Retinal pigment epithelial cell (primary cell): Measurements from ENCODE around the gene UQCRFS1.
"Not testable (repeated sequence)": the region's sequence is repeated elsewhere in the genome, so short reads cannot be mapped to it uniquely, and the experiment has no call there.

Experiments
- DNase-seq: peaks from one replicate; pipeline ENCODE4 v3.0.0-alpha.2; 2010; ENCODE audit warnings: low read depth
- H3K4me3 ChIP-seq: 2 replicates; pipeline ENCODE4 v1.5.1; 2011; ENCODE audit warnings: mild to moderate bottlenecking, low read length, control low read depth, moderate library complexity
- TF ChIP-seq, protein P1 (sequence below): conservative IDR thresholded peaks from 2 replicates; pipeline ENCODE4 v1.5.1; 2011; ENCODE audit warnings: low read depth, low read length, control low read depth, inconsistent platforms

Gene UQCRFS1

DNA sequence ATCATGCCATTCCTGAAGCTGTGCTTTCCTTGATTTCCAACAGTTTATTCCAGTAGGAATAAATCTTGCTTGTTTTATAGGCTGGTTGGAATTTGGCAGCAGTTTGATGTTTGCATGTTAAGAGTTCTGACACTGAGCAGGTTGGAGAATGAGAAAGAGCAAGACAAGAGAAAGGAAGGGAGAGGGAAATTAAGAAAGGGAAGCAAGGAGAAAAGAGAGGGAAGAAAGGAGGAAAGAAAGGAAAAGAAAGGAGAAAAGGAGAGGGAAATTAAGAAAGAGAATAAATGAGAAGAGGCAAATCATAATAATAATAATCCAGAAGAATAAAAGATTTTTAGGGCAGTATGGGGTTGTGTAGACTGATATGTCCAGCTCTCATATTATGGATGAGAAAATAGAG lies 28.4 kb upstream of the UQCRFS1 start:
- TF ChIP-seq, protein P1, sequence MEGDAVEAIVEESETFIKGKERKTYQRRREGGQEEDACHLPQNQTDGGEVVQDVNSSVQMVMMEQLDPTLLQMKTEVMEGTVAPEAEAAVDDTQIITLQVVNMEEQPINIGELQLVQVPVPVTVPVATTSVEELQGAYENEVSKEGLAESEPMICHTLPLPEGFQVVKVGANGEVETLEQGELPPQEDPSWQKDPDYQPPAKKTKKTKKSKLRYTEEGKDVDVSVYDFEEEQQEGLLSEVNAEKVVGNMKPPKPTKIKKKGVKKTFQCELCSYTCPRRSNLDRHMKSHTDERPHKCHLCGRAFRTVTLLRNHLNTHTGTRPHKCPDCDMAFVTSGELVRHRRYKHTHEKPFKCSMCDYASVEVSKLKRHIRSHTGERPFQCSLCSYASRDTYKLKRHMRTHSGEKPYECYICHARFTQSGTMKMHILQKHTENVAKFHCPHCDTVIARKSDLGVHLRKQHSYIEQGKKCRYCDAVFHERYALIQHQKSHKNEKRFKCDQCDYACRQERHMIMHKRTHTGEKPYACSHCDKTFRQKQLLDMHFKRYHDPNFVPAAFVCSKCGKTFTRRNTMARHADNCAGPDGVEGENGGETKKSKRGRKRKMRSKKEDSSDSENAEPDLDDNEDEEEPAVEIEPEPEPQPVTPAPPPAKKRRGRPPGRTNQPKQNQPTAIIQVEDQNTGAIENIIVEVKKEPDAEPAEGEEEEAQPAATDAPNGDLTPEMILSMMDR, result no peak
- DNase-seq, result no peak
- no peak overlapping the region for H3K4me3 ChIP-seq

GRCh38 chr19:29239213-29239776 lies 26.3 kb upstream of the UQCRFS1 start:
- TF ChIP-seq, protein P1, result no peak
- no peak for DNase-seq
- no peak overlapping the region for H3K4me3 ChIP-seq

DNA sequence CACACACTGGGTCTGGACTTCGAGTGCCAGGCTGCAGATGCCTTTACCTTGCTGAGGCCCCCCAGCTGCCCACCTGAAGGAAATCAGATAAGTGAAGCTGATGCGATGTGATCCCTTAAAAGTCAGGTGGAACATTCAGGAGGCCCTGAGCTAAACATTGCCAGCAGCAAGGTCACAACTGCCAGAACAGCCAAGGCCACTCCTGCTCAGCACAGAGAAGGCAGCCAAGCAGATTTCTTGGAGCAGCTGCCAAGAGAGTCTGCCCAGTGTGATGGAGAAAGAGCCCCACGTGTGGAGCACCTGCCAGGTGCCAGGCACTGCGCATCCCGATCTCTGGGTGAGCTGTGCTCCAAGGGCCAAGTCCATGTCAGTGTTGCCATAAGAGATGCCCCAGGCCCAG lies 20.6 kb upstream of the UQCRFS1 start:
- H3K4me3 ChIP-seq, result no peak overlapping the region
- TF ChIP-seq, protein P1, result no peak
- DNase-seq, result no peak

- no peak overlapping the region for H3K4me3 ChIP-seq
- TF ChIP-seq, protein P1, result no peak
- no peak for DNase-seq
These were observed 19.4 kb upstream of the UQCRFS1 start for GRCh38 chr19:29232315-29232852.

- DNase-seq, result not testable (repeated sequence)
These were observed 18.4 kb upstream of the UQCRFS1 start for GRCh38 chr19:29231306-29231705.

DNA sequence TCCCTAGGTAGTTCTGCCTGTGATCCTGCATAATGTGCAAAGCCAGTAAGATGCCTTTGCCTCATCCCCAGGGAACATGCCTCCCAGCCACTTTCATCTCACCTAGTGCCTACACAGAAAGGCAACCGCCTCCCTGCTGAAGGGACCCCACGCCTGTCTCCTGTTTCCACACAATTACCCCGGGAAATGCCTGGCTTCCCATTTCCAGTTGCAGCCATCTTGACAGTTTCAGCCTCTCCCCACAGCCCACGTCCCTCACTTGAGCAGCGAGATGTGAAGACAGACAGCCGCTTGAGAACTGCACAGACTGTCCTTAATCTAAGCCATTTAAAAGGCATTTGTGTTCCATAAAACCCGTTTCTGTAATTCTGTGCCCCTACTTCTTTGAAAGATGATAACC lies 4.7 kb upstream of the UQCRFS1 start:
- TF ChIP-seq, protein P1, result no peak
- no peak for DNase-seq
- H3K4me3 ChIP-seq, result no peak overlapping the region

More at GRCh38 chr19:29231306-29231705, 18.4 kb upstream of the UQCRFS1 start:
- not testable (repeated sequence) for H3K4me3 ChIP-seq

DNA sequence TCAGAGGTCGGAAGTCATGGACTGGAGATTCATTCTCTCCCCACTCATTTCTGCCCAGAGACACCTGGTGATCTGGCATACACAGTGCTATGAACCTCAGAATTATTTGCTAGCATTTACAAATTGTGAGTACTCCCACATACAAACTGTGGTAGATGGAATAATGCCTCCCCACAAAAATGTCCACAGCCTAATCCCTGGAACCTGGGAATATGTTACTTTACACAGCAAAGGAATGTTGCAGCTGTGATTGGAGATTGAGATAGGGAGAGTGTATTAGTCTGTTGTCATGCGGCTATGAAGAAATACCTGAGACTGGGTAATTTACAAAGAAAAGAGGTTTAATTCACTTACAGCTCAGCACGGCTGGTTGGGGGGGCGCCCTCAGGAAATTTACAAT lies 3.1 kb upstream of the UQCRFS1 start:
- TF ChIP-seq, protein P1, result no peak
- no peak overlapping the region for H3K4me3 ChIP-seq
- DNase-seq, result no peak
